ENCODE data around the gene FAM120A.

Gene FAM120A

DNA sequence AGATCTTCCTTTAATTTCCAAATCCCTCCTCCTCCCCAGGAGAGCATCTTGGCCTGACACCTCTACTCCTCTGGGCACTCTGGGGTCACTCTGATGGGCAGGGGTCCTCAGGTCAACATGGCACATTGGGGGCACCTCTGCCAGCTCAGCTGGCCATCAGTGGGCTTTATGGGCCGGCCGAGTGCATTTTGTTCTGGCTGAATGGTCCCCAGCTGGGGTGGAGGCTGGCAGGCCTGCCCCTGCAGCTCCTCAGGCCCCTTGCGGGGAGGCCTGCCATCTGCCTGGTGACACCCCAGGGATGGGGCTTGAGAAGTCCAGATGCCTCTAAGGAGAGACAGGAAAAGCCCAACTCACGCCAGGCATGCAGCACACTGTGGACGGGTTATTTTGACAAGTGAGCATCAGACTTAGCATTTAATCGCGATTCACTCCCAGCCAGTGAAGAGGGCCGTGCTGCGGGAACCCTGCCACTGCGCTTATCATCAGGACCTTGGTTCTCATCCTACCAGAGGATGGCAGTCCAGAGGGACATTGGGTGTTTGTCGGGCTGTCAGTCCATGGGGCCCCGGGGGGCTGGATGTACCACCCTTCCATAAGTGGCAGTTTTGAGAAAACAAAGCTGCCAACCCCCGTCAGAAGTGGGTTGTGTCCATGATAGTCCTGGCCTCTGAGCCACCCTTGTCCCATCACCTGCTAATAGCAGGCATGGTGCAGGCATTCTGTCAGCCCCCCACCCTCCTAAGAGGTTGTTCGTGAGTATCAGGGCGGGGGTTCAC is 146.6 kb downstream of the FAM120A start:
- DNase-seq = no peak

DNA sequence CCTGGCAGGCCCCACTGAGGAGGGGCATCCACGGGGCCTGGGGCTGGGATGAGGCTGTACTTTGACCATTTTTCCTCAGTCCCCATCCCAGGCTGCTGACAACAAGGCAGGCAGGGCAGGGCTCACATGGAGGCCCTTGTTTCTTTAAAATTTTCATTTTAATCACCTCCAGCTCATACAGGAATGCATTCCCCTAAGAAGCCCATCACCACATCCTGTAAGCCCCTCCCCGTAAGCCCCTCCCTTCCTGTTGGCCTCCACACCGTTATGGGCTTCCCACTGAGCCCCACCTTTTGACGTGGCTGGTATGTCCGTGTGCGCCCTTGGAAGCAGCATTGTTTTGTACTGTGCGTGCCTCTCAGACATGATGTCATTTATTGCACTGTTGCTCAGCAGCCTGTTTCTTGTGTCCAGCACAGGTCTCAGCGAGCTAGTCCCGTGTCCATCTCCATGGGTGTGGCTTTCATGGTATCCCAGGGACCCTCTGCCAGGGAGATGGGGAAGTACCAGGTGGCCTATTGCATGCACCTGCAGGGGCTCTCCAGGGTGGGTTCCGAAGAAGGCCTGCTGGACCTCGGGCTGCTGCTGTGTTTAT is 147.3 kb downstream of the FAM120A start:
- DNase-seq = no peak

DNA sequence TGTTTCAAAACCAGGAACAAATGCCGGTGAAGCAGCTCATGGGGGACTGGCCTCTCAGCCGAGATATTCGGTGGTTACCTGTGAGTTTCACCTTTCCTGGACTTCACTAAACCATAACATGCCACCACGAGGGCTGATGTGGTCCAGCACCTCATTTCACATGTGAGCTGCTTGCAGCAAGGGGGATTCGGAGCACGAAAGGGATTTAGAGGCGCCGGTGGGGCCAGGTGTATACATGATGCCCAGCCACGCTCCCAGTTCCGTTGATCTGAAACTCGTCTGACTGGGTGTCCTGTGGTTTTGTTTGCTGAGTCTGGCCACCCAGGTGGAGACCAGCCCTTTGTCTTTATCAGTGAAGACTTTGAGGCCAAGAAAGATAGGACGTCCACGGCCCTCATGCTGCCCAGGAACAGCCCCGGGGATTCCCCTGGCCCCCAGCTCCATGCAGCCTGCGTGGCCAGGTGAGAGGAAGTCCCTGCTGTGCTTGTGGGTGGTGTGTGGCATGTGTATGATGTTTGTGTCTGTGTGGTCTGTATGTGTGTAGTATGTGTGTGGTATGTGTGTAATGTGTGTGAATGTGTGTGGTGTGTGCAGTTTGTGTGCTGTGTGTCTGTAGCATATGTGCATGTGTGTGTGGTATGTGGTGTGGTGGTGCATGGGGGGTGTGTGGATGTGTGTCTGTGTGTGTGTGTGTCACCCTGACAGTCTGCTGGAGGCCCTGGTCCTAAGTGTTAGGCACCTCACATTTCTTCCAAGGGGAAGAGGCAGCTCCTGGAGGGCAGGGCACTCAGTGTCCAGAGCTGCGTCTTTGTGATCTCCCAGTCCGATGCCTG is 148.3 kb downstream of the FAM120A start:
- no peak for DNase-seq

DNA sequence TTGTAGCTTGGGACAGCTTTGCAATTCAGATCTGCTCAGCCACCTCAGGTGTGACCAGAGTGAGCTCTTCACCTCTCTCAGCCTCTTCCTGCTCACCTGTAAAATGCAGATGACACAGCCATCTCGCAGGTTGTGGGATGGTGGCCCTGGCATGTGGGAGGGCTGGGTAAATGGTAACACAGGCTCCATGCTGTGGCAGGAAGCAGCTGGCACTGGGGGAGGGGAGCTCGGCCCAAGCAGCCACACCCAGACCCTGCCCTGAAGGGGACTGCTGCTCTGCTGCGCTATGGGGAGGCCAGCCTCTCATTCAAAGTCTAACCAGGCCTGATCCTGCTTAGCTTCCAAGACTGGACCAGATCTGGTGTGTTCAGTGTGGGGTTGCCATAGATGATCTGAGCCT is 149.0 kb downstream of the FAM120A start:
- peak; percentile 34 for DNase-seq

GRCh38 chr9:93601063-93601462 is 149.6 kb downstream of the FAM120A start:
- no peak for DNase-seq

DNA sequence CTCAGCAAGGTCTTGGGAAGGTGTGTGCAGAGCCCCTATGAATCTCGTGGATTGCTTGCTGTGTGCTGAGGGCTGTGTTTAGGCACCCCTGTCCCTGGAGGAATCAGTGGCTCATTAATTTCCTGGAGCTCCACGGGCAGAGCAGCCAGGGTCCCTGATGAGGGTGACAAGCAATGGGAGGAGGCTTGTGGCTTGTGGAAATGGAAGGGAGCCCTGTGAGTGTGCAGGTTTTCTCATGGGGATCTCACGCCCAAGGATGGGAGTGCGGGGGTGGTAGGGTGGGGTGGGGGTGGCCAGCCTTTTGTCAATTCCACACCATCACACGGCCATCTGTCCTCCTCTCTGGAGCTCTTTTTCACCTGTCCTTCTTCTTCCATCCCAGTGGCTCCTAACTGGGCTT is 150.2 kb downstream of the FAM120A start:
- no peak for DNase-seq

DNA sequence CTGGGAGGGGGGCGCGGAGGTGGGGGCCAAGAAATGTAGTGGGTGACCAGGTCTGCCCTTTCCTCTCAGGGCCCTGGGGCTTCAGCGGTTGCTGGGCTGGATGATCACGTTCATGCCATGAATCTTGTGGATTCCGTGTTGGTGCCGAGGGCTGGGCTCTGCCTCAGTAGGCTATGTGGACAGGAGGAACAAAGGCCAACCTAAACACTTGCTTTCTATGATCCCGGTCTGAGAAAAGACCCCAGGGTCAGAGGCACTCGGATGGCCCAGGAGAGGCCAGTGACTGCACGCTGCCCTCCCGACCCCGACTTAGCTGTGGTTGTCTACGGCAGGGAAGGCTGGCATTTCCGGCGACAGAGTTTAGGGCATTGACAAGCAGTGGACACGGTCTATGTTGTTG is 151.5 kb downstream of the FAM120A start:
- no peak for DNase-seq

- DNase-seq = no peak
Measured at GRCh38 chr9:93603906-93604326, 152.4 kb downstream of the FAM120A start.

DNA sequence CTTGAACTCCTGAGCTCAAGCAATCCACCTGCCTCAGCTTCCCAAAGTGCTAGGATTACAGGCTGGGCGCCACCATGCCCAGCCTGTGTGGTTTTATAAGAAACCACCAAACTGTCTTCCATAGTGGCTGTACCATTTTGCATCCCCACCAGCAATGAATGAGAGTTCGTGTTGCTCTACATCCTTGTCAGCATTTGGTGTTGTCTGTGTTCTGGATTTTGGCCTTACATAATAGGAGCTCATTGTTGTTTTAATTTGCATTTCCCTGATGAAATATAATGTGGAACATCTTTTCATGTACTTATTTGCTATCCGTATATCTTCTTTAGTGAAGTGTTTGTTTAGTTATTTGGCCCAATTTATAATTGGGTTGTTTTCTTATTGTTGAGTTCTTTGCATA is 154.7 kb downstream of the FAM120A start:
- DNase-seq = no peak

DNA sequence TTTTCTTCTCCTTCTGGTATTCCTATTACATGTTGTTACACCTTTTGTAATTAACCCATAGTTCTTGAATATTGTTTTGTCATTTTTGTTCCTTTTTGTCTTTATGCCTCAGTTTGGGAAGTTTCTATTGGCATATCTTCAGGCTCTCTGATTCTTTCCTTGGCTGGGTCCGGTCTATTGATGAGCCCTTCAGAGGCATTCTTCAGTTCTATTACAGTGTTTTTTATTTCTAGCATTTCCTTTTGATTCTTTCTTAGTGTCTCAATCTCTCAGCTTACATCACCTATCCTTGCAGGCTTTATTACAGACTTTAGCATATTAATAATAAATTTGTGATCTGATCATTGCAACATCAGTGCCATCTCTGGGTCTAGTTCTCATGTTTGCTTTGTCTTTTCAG is 158.7 kb downstream of the FAM120A start:
- DNase-seq = no peak

GRCh38 chr9:93612052-93612795 is 160.7 kb downstream of the FAM120A start:
- DNase-seq = no peak

GRCh38 chr9:93612796-93613154 is 161.3 kb downstream of the FAM120A start:
- peak; percentile 39 for DNase-seq

DNA sequence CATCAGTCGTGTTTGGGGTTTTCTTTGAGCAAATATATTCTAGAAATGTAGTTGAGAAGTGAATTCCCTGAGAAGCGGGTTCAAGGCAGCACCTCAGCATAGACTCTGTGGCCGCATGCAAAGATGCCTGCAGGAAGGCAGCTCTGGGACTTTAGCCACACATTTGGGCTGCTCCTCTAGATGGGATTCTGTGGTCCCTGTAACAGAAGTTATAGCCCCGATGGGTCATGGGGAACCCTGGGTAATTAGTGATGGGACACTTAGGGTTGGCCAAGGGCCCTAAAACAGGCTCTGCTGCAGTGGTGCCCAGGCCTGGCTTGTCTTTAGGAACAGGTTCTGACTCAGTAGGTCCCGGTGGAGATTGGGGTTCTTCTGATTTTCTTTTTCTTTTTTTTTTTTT is 161.7 kb downstream of the FAM120A start:
- DNase-seq = no peak

DNA sequence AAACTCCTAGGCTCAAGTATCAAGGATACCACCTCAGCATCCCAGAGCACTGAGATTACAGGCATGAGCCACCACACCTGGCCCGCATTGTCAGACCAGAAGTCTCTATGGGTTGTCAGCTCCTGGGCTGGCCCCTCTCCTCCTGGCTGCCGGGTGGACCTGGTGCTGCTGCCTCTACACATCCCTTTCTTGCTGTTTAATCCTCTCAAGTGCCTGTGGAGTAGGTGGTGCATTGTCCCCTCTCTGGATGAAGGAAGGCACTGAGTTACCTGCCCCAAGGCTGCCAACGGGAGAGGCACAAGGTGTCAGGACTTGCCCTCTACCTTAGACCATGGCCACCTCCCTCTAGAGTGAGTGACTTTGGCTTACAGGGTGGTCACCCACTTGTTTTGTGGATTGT is 162.3 kb downstream of the FAM120A start:
- DNase-seq = no peak

GRCh38 chr9:93614830-93615468 is 163.5 kb downstream of the FAM120A start:
- no peak for DNase-seq

All from NCI-H2171 (cell line).